HL-60 (cell line): ENCODE measurements around the gene FAM98B.

Experiments
- GABPA ChIP-seq: IDR thresholded peaks from 2 replicates; pipeline ENCODE4 v1.6.1; 2012; ENCODE audit warnings: low read depth
- POLR2AphosphoS5 ChIP-seq: IDR thresholded peaks from 2 replicates; pipeline ENCODE4 v1.6.1; 2012; ENCODE audit warnings: low read depth
- TF ChIP-seq, protein P1 (sequence below): IDR thresholded peaks from one replicate; pipeline ENCODE4 v1.5.1; 2011; ENCODE audit warnings: low read length, control low read depth, inconsistent platforms; ENCODE audit not compliant: insufficient read depth
- TF ChIP-seq, protein P2 (sequence below): IDR thresholded peaks from 2 replicates; pipeline ENCODE4 v1.6.1; 2012; ENCODE audit warnings: low read depth; ENCODE audit not compliant: insufficient replicate concordance

DNA sequence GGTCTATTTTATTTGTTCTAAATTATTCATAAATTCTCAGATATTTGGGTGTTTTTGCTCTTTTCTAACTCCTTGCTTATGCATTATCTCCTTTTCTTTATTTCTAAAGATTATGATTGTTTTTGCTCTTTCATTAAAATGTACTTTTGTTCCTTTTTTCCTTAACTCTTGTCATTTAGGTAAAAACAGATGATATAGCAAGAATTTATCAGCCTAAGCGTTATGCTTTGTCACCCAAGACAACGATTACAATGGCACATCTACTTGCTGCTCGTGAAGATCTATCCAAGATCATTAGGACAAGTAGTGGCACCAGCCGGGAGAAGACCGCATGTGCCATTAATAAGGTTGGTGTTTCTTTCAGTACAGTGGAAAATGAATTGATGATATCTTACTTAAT lies 27.2 kb downstream of the FAM98B start:
- TF ChIP-seq, protein P1, sequence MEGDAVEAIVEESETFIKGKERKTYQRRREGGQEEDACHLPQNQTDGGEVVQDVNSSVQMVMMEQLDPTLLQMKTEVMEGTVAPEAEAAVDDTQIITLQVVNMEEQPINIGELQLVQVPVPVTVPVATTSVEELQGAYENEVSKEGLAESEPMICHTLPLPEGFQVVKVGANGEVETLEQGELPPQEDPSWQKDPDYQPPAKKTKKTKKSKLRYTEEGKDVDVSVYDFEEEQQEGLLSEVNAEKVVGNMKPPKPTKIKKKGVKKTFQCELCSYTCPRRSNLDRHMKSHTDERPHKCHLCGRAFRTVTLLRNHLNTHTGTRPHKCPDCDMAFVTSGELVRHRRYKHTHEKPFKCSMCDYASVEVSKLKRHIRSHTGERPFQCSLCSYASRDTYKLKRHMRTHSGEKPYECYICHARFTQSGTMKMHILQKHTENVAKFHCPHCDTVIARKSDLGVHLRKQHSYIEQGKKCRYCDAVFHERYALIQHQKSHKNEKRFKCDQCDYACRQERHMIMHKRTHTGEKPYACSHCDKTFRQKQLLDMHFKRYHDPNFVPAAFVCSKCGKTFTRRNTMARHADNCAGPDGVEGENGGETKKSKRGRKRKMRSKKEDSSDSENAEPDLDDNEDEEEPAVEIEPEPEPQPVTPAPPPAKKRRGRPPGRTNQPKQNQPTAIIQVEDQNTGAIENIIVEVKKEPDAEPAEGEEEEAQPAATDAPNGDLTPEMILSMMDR, result no peak
- TF ChIP-seq POLR2AphosphoS5 (no peak), GABPA (no peak)
- TF ChIP-seq, protein P2, sequence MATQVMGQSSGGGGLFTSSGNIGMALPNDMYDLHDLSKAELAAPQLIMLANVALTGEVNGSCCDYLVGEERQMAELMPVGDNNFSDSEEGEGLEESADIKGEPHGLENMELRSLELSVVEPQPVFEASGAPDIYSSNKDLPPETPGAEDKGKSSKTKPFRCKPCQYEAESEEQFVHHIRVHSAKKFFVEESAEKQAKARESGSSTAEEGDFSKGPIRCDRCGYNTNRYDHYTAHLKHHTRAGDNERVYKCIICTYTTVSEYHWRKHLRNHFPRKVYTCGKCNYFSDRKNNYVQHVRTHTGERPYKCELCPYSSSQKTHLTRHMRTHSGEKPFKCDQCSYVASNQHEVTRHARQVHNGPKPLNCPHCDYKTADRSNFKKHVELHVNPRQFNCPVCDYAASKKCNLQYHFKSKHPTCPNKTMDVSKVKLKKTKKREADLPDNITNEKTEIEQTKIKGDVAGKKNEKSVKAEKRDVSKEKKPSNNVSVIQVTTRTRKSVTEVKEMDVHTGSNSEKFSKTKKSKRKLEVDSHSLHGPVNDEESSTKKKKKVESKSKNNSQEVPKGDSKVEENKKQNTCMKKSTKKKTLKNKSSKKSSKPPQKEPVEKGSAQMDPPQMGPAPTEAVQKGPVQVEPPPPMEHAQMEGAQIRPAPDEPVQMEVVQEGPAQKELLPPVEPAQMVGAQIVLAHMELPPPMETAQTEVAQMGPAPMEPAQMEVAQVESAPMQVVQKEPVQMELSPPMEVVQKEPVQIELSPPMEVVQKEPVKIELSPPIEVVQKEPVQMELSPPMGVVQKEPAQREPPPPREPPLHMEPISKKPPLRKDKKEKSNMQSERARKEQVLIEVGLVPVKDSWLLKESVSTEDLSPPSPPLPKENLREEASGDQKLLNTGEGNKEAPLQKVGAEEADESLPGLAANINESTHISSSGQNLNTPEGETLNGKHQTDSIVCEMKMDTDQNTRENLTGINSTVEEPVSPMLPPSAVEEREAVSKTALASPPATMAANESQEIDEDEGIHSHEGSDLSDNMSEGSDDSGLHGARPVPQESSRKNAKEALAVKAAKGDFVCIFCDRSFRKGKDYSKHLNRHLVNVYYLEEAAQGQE, result no peak
